Measurements from ENCODE around the gene ACSF3.

The ACSF3 gene

DNA sequence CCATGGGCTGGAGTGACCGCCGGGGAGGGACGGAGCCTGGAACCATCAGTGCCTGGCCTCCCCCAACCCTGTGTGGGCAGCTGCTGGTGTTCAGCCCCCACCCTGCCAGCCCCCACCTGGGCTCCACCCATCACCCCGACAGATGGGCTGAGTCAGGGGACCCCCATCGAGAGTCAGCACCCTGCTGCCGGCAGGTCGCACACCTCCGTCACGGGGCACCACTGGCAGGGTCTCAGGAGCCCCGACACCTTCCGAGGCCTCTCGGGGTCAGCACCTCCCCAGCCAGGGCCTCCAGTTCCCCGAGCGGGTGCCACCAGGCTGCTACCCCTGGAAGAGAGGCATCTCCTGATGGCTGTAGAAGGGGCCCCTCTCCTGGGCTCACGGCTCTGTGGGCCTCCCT lies 38.3 kb upstream of the ACSF3 start:
- TF ChIP-seq, protein P1, sequence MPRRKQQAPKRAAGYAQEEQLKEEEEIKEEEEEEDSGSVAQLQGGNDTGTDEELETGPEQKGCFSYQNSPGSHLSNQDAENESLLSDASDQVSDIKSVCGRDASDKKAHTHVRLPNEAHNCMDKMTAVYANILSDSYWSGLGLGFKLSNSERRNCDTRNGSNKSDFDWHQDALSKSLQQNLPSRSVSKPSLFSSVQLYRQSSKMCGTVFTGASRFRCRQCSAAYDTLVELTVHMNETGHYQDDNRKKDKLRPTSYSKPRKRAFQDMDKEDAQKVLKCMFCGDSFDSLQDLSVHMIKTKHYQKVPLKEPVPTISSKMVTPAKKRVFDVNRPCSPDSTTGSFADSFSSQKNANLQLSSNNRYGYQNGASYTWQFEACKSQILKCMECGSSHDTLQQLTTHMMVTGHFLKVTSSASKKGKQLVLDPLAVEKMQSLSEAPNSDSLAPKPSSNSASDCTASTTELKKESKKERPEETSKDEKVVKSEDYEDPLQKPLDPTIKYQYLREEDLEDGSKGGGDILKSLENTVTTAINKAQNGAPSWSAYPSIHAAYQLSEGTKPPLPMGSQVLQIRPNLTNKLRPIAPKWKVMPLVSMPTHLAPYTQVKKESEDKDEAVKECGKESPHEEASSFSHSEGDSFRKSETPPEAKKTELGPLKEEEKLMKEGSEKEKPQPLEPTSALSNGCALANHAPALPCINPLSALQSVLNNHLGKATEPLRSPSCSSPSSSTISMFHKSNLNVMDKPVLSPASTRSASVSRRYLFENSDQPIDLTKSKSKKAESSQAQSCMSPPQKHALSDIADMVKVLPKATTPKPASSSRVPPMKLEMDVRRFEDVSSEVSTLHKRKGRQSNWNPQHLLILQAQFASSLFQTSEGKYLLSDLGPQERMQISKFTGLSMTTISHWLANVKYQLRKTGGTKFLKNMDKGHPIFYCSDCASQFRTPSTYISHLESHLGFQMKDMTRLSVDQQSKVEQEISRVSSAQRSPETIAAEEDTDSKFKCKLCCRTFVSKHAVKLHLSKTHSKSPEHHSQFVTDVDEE (CRISPR knock-in tag; IDR thresholded peaks at IDR 0.05): no peak
- no peak for TF ChIP-seq OSR1 (CRISPR knock-in tag; IDR thresholded peaks at IDR 0.05)
- no peak for TF ChIP-seq ESRRG (CRISPR knock-in tag; IDR thresholded peaks at IDR 0.05)
- no peak for TF ChIP-seq PPARA (CRISPR knock-in tag; IDR thresholded peaks at IDR 0.05; ENCODE audit: borderline replicate concordance)
- no peak for TF ChIP-seq ISL1 (CRISPR knock-in tag; IDR thresholded peaks at IDR 0.05)
- TF ChIP-seq ZC3H10 (CRISPR knock-in tag; IDR thresholded peaks at IDR 0.05): no peak
- TF ChIP-seq, protein P2, sequence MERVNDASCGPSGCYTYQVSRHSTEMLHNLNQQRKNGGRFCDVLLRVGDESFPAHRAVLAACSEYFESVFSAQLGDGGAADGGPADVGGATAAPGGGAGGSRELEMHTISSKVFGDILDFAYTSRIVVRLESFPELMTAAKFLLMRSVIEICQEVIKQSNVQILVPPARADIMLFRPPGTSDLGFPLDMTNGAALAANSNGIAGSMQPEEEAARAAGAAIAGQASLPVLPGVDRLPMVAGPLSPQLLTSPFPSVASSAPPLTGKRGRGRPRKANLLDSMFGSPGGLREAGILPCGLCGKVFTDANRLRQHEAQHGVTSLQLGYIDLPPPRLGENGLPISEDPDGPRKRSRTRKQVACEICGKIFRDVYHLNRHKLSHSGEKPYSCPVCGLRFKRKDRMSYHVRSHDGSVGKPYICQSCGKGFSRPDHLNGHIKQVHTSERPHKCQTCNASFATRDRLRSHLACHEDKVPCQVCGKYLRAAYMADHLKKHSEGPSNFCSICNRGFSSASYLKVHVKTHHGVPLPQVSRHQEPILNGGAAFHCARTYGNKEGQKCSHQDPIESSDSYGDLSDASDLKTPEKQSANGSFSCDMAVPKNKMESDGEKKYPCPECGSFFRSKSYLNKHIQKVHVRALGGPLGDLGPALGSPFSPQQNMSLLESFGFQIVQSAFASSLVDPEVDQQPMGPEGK (CRISPR knock-in tag; IDR thresholded peaks at IDR 0.05; ENCODE audit: borderline replicate concordance): no peak
- TF ChIP-seq, protein P3, sequence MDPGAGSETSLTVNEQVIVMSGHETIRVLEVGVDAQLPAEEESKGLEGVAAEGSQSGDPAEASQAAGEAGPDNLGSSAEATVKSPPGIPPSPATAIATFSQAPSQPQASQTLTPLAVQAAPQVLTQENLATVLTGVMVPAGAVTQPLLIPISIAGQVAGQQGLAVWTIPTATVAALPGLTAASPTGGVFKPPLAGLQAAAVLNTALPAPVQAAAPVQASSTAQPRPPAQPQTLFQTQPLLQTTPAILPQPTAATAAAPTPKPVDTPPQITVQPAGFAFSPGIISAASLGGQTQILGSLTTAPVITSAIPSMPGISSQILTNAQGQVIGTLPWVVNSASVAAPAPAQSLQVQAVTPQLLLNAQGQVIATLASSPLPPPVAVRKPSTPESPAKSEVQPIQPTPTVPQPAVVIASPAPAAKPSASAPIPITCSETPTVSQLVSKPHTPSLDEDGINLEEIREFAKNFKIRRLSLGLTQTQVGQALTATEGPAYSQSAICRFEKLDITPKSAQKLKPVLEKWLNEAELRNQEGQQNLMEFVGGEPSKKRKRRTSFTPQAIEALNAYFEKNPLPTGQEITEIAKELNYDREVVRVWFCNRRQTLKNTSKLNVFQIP (CRISPR knock-in tag; IDR thresholded peaks at IDR 0.05; ENCODE audit: borderline replicate concordance, low read depth): no peak
- TF ChIP-seq SNAI2 (CRISPR knock-in tag; IDR thresholded peaks at IDR 0.05): no peak
- TF ChIP-seq, protein P4, sequence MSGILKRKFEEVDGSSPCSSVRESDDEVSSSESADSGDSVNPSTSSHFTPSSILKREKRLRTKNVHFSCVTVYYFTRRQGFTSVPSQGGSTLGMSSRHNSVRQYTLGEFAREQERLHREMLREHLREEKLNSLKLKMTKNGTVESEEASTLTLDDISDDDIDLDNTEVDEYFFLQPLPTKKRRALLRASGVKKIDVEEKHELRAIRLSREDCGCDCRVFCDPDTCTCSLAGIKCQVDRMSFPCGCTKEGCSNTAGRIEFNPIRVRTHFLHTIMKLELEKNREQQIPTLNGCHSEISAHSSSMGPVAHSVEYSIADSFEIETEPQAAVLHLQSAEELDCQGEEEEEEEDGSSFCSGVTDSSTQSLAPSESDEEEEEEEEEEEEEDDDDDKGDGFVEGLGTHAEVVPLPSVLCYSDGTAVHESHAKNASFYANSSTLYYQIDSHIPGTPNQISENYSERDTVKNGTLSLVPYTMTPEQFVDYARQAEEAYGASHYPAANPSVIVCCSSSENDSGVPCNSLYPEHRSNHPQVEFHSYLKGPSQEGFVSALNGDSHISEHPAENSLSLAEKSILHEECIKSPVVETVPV (CRISPR knock-in tag; IDR thresholded peaks at IDR 0.05): no peak
- TF ChIP-seq RARB (CRISPR knock-in tag; IDR thresholded peaks at IDR 0.05): no peak
- no peak for TF ChIP-seq CSDC2 (CRISPR knock-in tag; IDR thresholded peaks at IDR 0.05)
- TF ChIP-seq, protein P5, sequence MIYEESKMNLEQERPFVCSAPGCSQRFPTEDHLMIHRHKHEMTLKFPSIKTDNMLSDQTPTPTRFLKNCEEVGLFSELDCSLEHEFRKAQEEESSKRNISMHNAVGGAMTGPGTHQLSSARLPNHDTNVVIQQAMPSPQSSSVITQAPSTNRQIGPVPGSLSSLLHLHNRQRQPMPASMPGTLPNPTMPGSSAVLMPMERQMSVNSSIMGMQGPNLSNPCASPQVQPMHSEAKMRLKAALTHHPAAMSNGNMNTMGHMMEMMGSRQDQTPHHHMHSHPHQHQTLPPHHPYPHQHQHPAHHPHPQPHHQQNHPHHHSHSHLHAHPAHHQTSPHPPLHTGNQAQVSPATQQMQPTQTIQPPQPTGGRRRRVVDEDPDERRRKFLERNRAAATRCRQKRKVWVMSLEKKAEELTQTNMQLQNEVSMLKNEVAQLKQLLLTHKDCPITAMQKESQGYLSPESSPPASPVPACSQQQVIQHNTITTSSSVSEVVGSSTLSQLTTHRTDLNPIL (CRISPR knock-in tag; IDR thresholded peaks at IDR 0.05; ENCODE audit: low read depth): no peak
- TF ChIP-seq ZNF8 (CRISPR knock-in tag; IDR thresholded peaks at IDR 0.05): no peak
- no peak for TF ChIP-seq ZNF70 (CRISPR knock-in tag; IDR thresholded peaks at IDR 0.05)
- no peak for TF ChIP-seq ZFP30 (CRISPR knock-in tag; IDR thresholded peaks at IDR 0.05)
- no peak for TF ChIP-seq ARNTL (CRISPR knock-in tag; IDR thresholded peaks at IDR 0.05; ENCODE audit: borderline replicate concordance, low read depth)
- no peak for TF ChIP-seq BACH2 (CRISPR knock-in tag; IDR thresholded peaks at IDR 0.05; ENCODE audit: borderline replicate concordance)
- TF ChIP-seq TCF4 (CRISPR knock-in tag; IDR thresholded peaks at IDR 0.05; ENCODE audit: borderline replicate concordance): no peak
- TF ChIP-seq ZNF565 (CRISPR knock-in tag; conservative IDR thresholded peaks at IDR 0.05; ENCODE audit: low read depth): no peak
- no peak for ATAC-seq

DNA sequence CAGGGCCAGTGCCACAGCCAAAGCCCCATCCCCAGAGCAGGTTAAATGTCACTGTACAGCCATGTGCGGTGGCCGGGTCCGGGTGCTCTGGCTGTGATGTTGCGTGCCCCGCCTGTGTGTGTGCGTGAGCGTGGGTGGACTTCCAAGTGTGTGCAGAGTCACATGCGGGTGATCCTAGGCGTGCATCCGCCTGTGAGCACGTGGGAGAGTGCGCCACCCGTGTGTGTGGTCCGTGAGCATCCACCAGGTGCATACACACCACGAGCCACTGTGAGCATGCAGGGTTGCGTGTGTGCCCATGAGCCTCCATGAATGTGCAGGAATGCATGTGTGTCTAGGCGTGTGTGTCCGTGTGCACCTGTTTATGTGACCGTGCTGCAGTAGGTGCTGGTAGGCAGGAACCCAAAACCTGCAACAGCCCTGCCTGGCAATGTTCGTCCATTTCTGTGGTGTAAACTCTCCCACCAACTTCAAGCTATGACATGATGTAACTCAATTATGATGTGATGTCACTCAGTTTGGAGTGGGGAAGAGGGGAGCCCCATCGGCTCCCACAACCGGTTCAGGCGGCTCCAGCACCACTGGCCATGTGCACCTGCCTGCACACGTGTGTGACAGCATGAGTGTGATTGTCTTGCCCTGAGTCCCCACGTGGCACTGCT lies 37.6 kb upstream of the ACSF3 start:
- ATAC-seq: no peak
- TF ChIP-seq, protein P4 (CRISPR knock-in tag; IDR thresholded peaks at IDR 0.05): no peak
- no peak for TF ChIP-seq GLIS3 (CRISPR knock-in tag; IDR thresholded peaks at IDR 0.05)

Measured in SK-N-SH treated with all-trans-retinoic acid at 6 μM for 48 hours (cell line).